HUDEP-2 (cell line): ENCODE measurements around the gene ZNF511.
"Not testable (repeated sequence)": the region's sequence is repeated elsewhere in the genome, so short reads cannot be mapped to it uniquely, and the experiment has no call there.

Source experiments
- DNase-seq, 76 experiments: peaks; one replicate each; lab custom pipeline; 2025; ENCODE audit not compliant: unreplicated experiment in 76 of 76; lab: John Stamatoyannopoulos, UW

The ZNF511 gene

GRCh38 chr10:133312769-133313145 is 4.0 kb downstream of the ZNF511 start:
- DNase-seq: no peak

GRCh38 chr10:133313192-133313591 is 4.5 kb downstream of the ZNF511 start:
- DNase-seq: no peak

DNA sequence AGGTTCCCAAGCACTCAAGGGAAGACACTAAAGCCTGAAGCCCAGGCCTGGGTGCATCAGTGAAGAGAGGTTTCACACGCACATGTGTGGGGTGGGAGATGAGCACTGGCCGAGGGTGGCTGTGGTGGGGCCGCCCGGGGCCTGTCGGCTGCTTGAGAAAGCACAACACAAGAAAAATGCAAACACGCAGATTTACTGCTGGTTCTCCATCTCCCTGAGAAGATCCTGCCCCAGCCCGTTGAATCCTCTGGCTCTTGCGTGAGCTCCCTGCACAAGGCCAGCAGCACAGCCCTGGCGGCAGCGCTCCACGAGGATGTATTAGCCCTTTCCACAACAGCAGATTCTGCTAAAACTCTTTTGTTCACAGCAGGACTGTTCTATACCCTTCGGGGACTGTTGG is 6.2 kb downstream of the ZNF511 start:
- DNase-seq: no peak

DNA sequence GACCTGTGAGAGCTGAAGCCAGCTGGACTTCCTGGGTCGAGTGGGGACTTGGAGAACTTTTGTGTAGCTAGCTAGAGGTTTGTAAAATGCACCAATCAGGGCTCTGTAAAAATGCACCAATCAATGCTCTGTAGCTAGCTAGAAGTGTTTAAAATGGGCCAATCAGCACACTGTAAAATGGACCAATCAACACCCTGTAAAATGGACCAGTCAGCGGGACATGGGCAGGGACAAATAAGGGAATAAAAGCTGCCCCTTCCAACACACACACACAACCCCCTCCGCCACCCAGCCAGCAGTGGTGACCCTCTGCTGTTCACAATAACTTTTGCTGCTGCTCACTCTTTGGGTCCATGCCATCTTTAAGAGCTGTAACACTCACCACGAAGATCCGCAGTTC is 7.1 kb downstream of the ZNF511 start:
- DNase-seq: peak in 1 of 76 experiments; percentile 10

GRCh38 chr10:133316266-133316665 is 7.6 kb downstream of the ZNF511 start:
- DNase-seq: no peak

- no peak for DNase-seq
Measured at GRCh38 chr10:133316732-133317131, 8.0 kb downstream of the ZNF511 start.

GRCh38 chr10:133318494-133319127 is 9.9 kb downstream of the ZNF511 start:
- peak in 50 of 76 experiments; percentile 3 to 76 (median 31) for DNase-seq

DNA sequence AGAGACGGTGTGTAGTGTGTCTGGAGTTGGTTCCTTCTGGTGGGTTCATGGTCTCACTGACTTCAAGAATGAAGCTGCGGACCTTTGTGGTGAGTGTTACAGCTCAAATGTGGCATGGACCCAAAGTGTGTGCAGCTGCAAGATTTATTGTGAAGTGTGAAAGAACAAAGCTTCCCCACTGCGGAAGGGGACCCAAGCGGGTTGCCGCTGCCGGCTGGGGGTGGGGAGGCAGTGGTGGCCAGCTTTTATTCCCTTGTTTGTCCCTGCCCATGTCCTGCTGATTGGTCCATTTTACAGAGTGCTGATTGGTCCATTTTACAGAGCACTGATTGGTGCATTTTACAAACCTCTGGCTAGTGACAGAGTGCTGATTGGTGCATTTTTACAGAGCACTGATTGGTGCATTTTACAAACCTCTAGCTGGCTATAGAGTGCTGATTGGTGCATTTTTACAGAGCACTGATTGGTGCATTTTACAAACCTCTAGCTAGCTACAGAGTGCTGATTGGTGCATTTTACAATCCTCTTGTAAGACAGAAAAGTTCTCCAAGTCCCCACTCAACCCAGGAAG is 12.2 kb downstream of the ZNF511 start:
- DNase-seq: not testable (repeated sequence)

GRCh38 chr10:133322064-133322709 is 13.5 kb downstream of the ZNF511 start:
- DNase-seq: not testable (repeated sequence)

DNA sequence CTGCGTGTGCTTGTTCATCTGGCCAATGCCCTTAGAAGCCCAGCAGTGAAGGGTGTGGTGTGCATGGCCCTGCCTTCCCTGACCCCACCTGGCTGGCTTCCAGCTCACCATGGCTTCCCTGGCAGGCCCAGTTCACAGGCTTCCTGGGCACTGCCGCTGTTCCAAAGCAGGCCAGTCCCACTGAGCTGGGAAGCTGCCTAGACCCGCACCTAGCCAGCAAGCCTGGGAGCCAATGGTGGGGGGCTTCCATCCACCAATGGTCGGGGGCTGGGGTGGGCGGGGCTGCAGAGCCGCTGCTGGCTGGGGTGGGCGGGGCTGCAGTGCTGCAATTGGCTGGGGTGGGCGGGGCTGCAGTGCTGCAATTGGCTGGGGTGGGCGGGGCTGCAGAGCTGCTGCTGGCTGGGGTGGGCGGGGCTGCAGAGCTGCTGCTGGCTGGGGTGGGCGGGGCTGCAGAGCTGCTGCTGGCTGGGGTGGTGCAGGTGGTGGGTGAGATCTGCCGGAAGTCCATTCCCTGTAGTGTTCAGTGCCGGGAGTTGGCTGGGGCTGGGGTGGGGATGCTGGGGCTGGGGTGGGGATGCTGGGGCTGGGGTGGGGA is 15.6 kb downstream of the ZNF511 start:
- peak in 62 of 76 experiments; percentile 8 to 81 (median 59) for DNase-seq

DNA sequence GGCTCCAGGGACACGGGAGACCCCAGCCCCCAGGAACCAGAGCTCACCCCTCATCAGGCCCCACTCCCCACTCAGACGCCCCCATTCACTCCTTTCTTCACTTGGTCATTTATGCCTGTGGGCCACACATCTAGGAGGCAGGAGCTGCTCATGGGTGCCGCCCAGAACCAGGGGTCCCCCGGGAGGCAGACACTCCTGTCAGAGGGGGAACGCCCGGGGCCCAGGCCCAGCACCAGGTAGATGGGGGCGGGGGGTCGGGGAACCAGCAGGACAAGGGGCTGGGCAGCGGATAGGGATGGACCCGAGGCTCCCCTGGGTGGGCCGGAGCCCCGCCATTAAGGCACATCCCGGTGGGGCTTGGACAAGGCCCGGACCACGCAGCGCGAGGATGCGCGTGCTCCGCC is 16.1 kb downstream of the ZNF511 start:
- DNase-seq: no peak

GRCh38 chr10:133325440-133326222 is 16.9 kb downstream of the ZNF511 start:
- no peak for DNase-seq

GRCh38 chr10:133326223-133326551 is 17.5 kb downstream of the ZNF511 start:
- no peak for DNase-seq

- DNase-seq: no peak
Measured at GRCh38 chr10:133326745-133327650, 18.3 kb downstream of the ZNF511 start.

GRCh38 chr10:133327651-133328357 is 19.1 kb downstream of the ZNF511 start:
- peak in 3 of 76 experiments; percentile 11 to 41 (median 12) for DNase-seq

GRCh38 chr10:133328358-133329343 is 19.9 kb downstream of the ZNF511 start:
- no peak for DNase-seq

- peak in 71 of 76 experiments; percentile 2 to 85 (median 65) for DNase-seq
Measured at GRCh38 chr10:133329491-133330202, 20.9 kb downstream of the ZNF511 start.
